KMS-11 (cell line): ENCODE measurements around the gene ASB18.

ENCODE experiments used
- H2AFZ ChIP-seq: fragments of 200-600 bp; sonication (generic); 2 replicates; pipeline ENCODE4 v1.6.1; 2016; ENCODE audit warnings: antibody characterized with exemption, mixed run types, low read depth
- H3K27ac ChIP-seq: fragments of 200-600 bp; sonication (generic); 2 replicates; pipeline ENCODE4 v1.6.1; 2016; ENCODE audit warnings: mild to moderate bottlenecking, mixed run types
- H3K27me3 ChIP-seq: fragments of 200-600 bp; sonication (generic); 2 replicates; pipeline ENCODE4 v1.6.1; 2017; ENCODE audit warnings: mild to moderate bottlenecking, low read depth, mixed run types, moderate library complexity; ENCODE audit not compliant: insufficient read depth
- H3K36me3 ChIP-seq: fragments of 200-600 bp; sonication (generic); 2 replicates; pipeline ENCODE4 v1.6.1; 2017; ENCODE audit warnings: mild to moderate bottlenecking, mixed run types; ENCODE audit not compliant: insufficient read depth
- H3K4me1 ChIP-seq: fragments of 200-600 bp; sonication (generic); 2 replicates; pipeline ENCODE4 v1.6.1; 2016; ENCODE audit warnings: mild to moderate bottlenecking, low read depth, mixed run types; ENCODE audit not compliant: poor library complexity, severe bottlenecking
- H3K4me2 ChIP-seq: fragments of 200-600 bp; sonication (generic); 2 replicates; pipeline ENCODE4 v1.7.0; 2016; ENCODE audit warnings: mild to moderate bottlenecking, mixed run types
- H3K4me3 ChIP-seq: fragments of 200-600 bp; sonication (generic); IDR thresholded peaks from 2 replicates; pipeline ENCODE4 v1.6.1; 2017; ENCODE audit warnings: low read depth, low read length, mixed read lengths; ENCODE audit not compliant: insufficient read depth
- H3K79me2 ChIP-seq: fragments of 200-600 bp; sonication (generic); 2 replicates; pipeline ENCODE4 v1.6.1; 2016; ENCODE audit warnings: low read depth, mixed run types; ENCODE audit not compliant: insufficient read depth
- H3K9ac ChIP-seq: fragments of 200-600 bp; sonication (generic); 2 replicates; pipeline ENCODE4 v1.6.1; 2016; ENCODE audit warnings: mild to moderate bottlenecking, mixed run types
- H4K20me1 ChIP-seq: fragments of 200-600 bp; sonication (generic); 2 replicates; pipeline ENCODE4 v1.6.1; 2016; ENCODE audit warnings: mild to moderate bottlenecking, mixed run types; ENCODE audit not compliant: insufficient read depth
- TF ChIP-seq, protein P1 (sequence below): fragments of 200-600 bp; sonication (generic); conservative IDR thresholded peaks from 2 replicates; pipeline ENCODE4 v1.6.1; 2017; ENCODE audit warnings: low read depth, mild to moderate bottlenecking, antibody characterized with exemption, low read length, moderate library complexity, mixed read lengths

The ASB18 gene

GRCh38 chr2:236196366-236196765, 67.8 kb downstream of the ASB18 start:
- TF ChIP-seq, protein P1, sequence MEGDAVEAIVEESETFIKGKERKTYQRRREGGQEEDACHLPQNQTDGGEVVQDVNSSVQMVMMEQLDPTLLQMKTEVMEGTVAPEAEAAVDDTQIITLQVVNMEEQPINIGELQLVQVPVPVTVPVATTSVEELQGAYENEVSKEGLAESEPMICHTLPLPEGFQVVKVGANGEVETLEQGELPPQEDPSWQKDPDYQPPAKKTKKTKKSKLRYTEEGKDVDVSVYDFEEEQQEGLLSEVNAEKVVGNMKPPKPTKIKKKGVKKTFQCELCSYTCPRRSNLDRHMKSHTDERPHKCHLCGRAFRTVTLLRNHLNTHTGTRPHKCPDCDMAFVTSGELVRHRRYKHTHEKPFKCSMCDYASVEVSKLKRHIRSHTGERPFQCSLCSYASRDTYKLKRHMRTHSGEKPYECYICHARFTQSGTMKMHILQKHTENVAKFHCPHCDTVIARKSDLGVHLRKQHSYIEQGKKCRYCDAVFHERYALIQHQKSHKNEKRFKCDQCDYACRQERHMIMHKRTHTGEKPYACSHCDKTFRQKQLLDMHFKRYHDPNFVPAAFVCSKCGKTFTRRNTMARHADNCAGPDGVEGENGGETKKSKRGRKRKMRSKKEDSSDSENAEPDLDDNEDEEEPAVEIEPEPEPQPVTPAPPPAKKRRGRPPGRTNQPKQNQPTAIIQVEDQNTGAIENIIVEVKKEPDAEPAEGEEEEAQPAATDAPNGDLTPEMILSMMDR, result no peak
- no peak overlapping the region for H3K27ac ChIP-seq
- no peaks in the 10 kb centered on the region for H3K4me1 ChIP-seq
- H3K9ac ChIP-seq, result no peak overlapping the region
- H2AFZ ChIP-seq, result no peak overlapping the region
- H3K4me3 ChIP-seq, result no peak overlapping the region
- no peaks in the 10 kb centered on the region for H3K36me3 ChIP-seq
- no peaks in the 10 kb centered on the region for H3K27me3 ChIP-seq
- no peaks in the 10 kb centered on the region for H3K79me2 ChIP-seq
- no peaks in the 10 kb centered on the region for H4K20me1 ChIP-seq
- H3K4me2 ChIP-seq, result no peak overlapping the region

DNA sequence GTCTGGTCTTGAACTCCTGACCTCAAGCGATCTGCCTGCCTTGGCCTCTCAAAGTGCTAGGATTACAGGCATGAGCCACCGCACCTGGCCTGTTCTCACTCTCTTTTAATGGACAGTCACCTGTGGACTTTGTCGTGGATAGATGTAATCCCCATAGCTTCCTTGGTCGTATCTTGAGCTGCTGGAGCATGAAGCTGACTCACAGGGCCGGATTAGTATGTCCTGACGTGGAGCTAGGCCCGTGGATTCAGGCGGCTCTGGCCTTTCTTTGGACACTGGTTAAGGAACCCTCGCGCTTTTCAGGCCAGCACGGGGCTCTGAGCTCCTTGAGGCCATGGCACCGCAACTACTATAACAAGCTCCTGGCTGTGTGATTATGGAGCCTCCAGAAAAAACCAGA, 68.5 kb downstream of the ASB18 start:
- Histone ChIP-seq H3K4me1 (no peaks in the 10 kb centered on the region), H3K9ac (no peak overlapping the region), H2AFZ (no peak overlapping the region), H3K4me3 (no peak overlapping the region), H4K20me1 (no peaks in the 10 kb centered on the region), H3K79me2 (no peaks in the 10 kb centered on the region), H3K27ac (no peak overlapping the region), H3K27me3 (no peaks in the 10 kb centered on the region), H3K4me2 (no peak overlapping the region), H3K36me3 (no peaks in the 10 kb centered on the region)
- TF ChIP-seq, protein P1, result no peak

- Histone ChIP-seq H3K9ac (no peak overlapping the region), H2AFZ (no peak overlapping the region), H4K20me1 (no peaks in the 10 kb centered on the region), H3K79me2 (no peaks in the 10 kb centered on the region), H3K4me2 (no peak overlapping the region), H3K4me1 (no peaks in the 10 kb centered on the region), H3K27ac (no peak overlapping the region), H3K27me3 (no peaks in the 10 kb centered on the region), H3K4me3 (no peak overlapping the region), H3K36me3 (no peaks in the 10 kb centered on the region)
- TF ChIP-seq, protein P1, result no peak
Measured at GRCh38 chr2:236194786-236195185, 69.4 kb downstream of the ASB18 start.

GRCh38 chr2:236193026-236193425, 71.2 kb downstream of the ASB18 start:
- no peaks in the 10 kb centered on the region for H3K79me2 ChIP-seq
- no peak overlapping the region for H3K27ac ChIP-seq
- no peaks in the 10 kb centered on the region for H3K4me1 ChIP-seq
- TF ChIP-seq, protein P1, result no peak
- no peak overlapping the region for H3K9ac ChIP-seq
- no peak overlapping the region for H2AFZ ChIP-seq
- no peaks in the 10 kb centered on the region for H4K20me1 ChIP-seq
- H3K27me3 ChIP-seq, result no peaks in the 10 kb centered on the region
- no peak overlapping the region for H3K4me3 ChIP-seq
- H3K36me3 ChIP-seq, result no peaks in the 10 kb centered on the region
- no peak overlapping the region for H3K4me2 ChIP-seq

DNA sequence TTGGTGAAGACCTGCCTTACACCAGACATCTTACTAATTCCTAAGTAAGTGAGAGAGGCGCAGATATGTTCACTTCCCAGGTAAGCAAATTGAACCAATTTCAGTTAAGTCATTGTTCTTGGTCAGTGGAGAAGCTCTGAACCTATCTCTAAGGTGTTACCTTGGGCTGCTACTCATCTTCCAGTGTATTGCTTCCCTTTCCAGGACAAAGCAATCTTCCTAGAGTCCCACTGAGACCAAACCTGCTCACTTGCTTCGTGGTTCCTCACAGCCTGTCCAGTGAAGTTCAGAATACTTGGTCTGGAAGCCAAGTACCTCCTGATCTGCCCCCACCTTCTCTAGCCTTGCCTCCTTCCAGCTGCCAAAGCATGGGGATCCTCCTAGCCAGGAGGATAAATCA, 73.5 kb downstream of the ASB18 start:
- TF ChIP-seq, protein P1, result no peak
- no peak overlapping the region for H3K4me3 ChIP-seq

More for the DNA sequence above, 73.5 kb downstream of the ASB18 start:
- Histone ChIP-seq H4K20me1 (no peaks in the 10 kb centered on the region), H3K36me3 (no peaks in the 10 kb centered on the region), H3K27ac (no peak overlapping the region), H3K9ac (no peak overlapping the region), H2AFZ (no peak overlapping the region), H3K4me1 (no peaks in the 10 kb centered on the region), H3K79me2 (no peaks in the 10 kb centered on the region), H3K4me2 (no peak overlapping the region), H3K27me3 (no peaks in the 10 kb centered on the region)
